K562 (cell line): ENCODE measurements around the gene ZDHHC1. TPM values are rescaled to one million over a fixed set of nuclear protein-coding genes. Genes with fewer than 3 reads are reported as not detected.

Experiments used
- ATAC-seq: fragments of 200-7000 bp; cut with Tn5 transposase; 3 replicates; pipeline ENCODE4 v1.9.1; 2020; ENCODE audit warnings: moderate library complexity
- BruUV-seq: library from RNA; stranded (reverse); fragments of 400-500 nt; replicated peaks from 2 replicates; lab custom pipeline; 2021; lab: Mats Ljungman, UMichigan
- CTCF ChIA-PET: fragments of 300-600 bp; formaldehyde crosslinking; extraction: SDS; loops from one replicate; lab custom pipeline; 2021; ENCODE audit warnings: low intra/inter-chr PET ratio; lab: Yijun Ruan, JAX
- POLR2A ChIA-PET: fragments of 300-600, 350-650 bp; sonication (Branson Sonifier 250); formaldehyde crosslinking; extraction: SDS; loops from one replicate; lab custom pipeline; 2021; ENCODE audit warnings: antibody characterized with exemption, inconsistent platforms; lab: Yijun Ruan, JAX
- DNase-seq, 4 experiments: peaks; one replicate each; pipeline versions ENCODE4 v3.0.0 to v3.0.0-alpha.2; 2011 to 2018; ENCODE audit warnings: low spot score in 3 of 4, mixed read lengths in 3 of 4; ENCODE audit errors: extremely low read depth in 1 of 4
- FAIRE-seq: peaks from 2 replicates; lab custom pipeline; 2011; peaks lifted over from hg19 to GRCh38; lab: Jason Lieb, UNC
- H2AFZ ChIP-seq: 2 replicates; pipeline ENCODE4 v1.6.0; 2011; ENCODE audit warnings: low read depth, low read length, control low read depth, inconsistent platforms
- H3K27ac ChIP-seq: fragments of 200-600 bp; 3 replicates; pipeline ENCODE4 v1.8.0; 2011; ENCODE audit warnings: low read depth, mild to moderate bottlenecking, control low read depth, inconsistent platforms, low read length, moderate library complexity, mixed read lengths; ENCODE audit errors: extremely low read depth
- H3K27me3 ChIP-seq, 2 experiments: fragments of 300-600 bp in 1 of 2; 2 replicates in 1 of 2; 3 replicates in 1 of 2; pipeline versions ENCODE4 v1.6.0 to v1.8.0; 2011; ENCODE audit warnings: inconsistent platforms in 2 of 2, low read length in 2 of 2, mild to moderate bottlenecking in 1 of 2, mixed read lengths in 1 of 2, moderate library complexity in 1 of 2; ENCODE audit not compliant: control insufficient read depth in 2 of 2, insufficient read depth in 2 of 2
- H3K36me3 ChIP-seq: fragments of 300-600 bp; 3 replicates; pipeline ENCODE4 v1.8.0; 2011; ENCODE audit warnings: mild to moderate bottlenecking, low read length, inconsistent platforms; ENCODE audit not compliant: control insufficient read depth, insufficient read depth
- H3K4me1 ChIP-seq, 2 experiments: fragments of 200-600 bp in 1 of 2; replicated peaks in 1 of 2; 2 replicates in 1 of 2; 3 replicates in 1 of 2; pipeline versions ENCODE4 v1.5.1 to v1.8.0; 2011; ENCODE audit warnings: inconsistent platforms in 2 of 2, low read length in 2 of 2, mild to moderate bottlenecking in 1 of 2, mixed read lengths in 1 of 2, moderate library complexity in 1 of 2; ENCODE audit not compliant: control insufficient read depth in 2 of 2, insufficient read depth in 2 of 2
- H3K4me2 ChIP-seq: 2 replicates; pipeline ENCODE4 v1.6.1; 2011; ENCODE audit warnings: low read length, control low read depth, inconsistent platforms, mixed read lengths; ENCODE audit not compliant: insufficient read depth
- H3K4me3 ChIP-seq: fragments of 200-600 bp; sonication (generic), shearing (Covaris generic); 2 replicates; pipeline ENCODE4 v1.5.1; 2016; ENCODE audit warnings: control low read depth, inconsistent platforms
- H3K79me2 ChIP-seq: fragments of 200-600 bp; 3 replicates; pipeline ENCODE4 v1.8.0; 2011; ENCODE audit warnings: low read length, inconsistent platforms; ENCODE audit not compliant: control insufficient read depth, insufficient read depth
- H3K9ac ChIP-seq, 2 experiments: 2 replicates each; pipeline versions ENCODE4 v1.6.0 to v1.6.1; 2011; ENCODE audit warnings: low read depth in 2 of 2, low read length in 2 of 2, control low read depth in 1 of 2, inconsistent platforms in 1 of 2, mild to moderate bottlenecking in 1 of 2, mixed read lengths in 1 of 2; ENCODE audit not compliant: insufficient read depth in 1 of 2
- H3K9me1 ChIP-seq: one replicate; pipeline ENCODE4 v1.6.0; 2011; ENCODE audit warnings: inconsistent platforms, mild to moderate bottlenecking, low read length, moderate library complexity; ENCODE audit not compliant: control insufficient read depth, insufficient read depth
- H3K9me3 ChIP-seq: replicated peaks from 2 replicates; pipeline ENCODE4 v1.5.1; 2011; ENCODE audit warnings: low read depth, low read length, inconsistent platforms; ENCODE audit not compliant: control insufficient read depth, insufficient read depth
- H4K20me1 ChIP-seq: replicated peaks from 2 replicates; pipeline ENCODE4 v1.6.1; 2011; ENCODE audit warnings: low read length, inconsistent platforms, mixed read lengths; ENCODE audit not compliant: control insufficient read depth, insufficient read depth
- BHLHE40 ChIP-seq: IDR thresholded peaks from 2 replicates; pipeline ENCODE4 v1.6.1; 2011; ENCODE audit warnings: low read length, improper control_type of control experiment
- C11orf30 ChIP-seq: fragments of 450-650 bp; IDR thresholded peaks from 2 replicates; pipeline ENCODE4 v1.6.1; 2016; ENCODE audit warnings: low read depth, mild to moderate bottlenecking
- CBFA2T3 ChIP-seq: fragments of 450-650 bp; IDR thresholded peaks from 2 replicates; pipeline ENCODE4 v1.6.1; 2017
- CREM ChIP-seq: IDR thresholded peaks from 2 replicates; pipeline ENCODE4 v1.6.1; 2014; ENCODE audit warnings: antibody characterized with exemption, low read depth
- FOS ChIP-seq: IDR thresholded peaks from 3 replicates; pipeline ENCODE4 v1.6.1; 2011; ENCODE audit not compliant: insufficient read length; ENCODE audit errors: extremely low read depth
- KAT2B ChIP-seq: IDR thresholded peaks from one replicate; pipeline ENCODE4 v1.6.1; 2012; ENCODE audit warnings: low read depth, mild to moderate bottlenecking, control low read depth, inconsistent platforms, low read length, moderate library complexity
- NFRKB ChIP-seq: fragments of 450-650 bp; IDR thresholded peaks from 2 replicates; pipeline ENCODE4 v1.6.1; 2016; ENCODE audit warnings: low read depth
- RBM15 ChIP-seq: fragments of 200-400 bp; formaldehyde crosslinking; IDR thresholded peaks from 2 replicates; pipeline ENCODE4 v1.6.1; 2018; ENCODE audit warnings: mild to moderate bottlenecking, low read length, moderate library complexity; ENCODE audit not compliant: insufficient read depth
- ZNF239 ChIP-seq: fragments of 250-450 bp; sonication (Bioruptor Pico); IDR thresholded peaks from 2 replicates; pipeline ENCODE4 v1.4.0; 2020; ENCODE audit warnings: mild to moderate bottlenecking
- ZNF347 ChIP-seq: fragments of 450-650 bp; formaldehyde crosslinking; IDR thresholded peaks from 2 replicates; pipeline ENCODE4 v1.4.0; 2020; ENCODE audit warnings: low read depth, mild to moderate bottlenecking, moderate library complexity
- WGBS: fragments of 100-300 bp; shearing (Covaris generic); methylation state at CpG from one replicate; pipeline ENCODE4 v1.1.6; 2016; ENCODE audit warnings: low coverage, mixed read lengths; ENCODE audit not compliant: insufficient coverage; ENCODE audit errors: missing lambda C conversion rate; 5-methylcytosine and 5-hydroxymethylcytosine counted together
- in situ Hi-C: fragments of 300-500 bp; cut with MboI; formaldehyde crosslinking; loops from 4 replicates; pipeline ENCODE4 v1.15.0; 2018; ENCODE audit warnings: inconsistent platforms, mixed read lengths
- intact Hi-C: fragments of 100-400 bp; cut with micrococcal nuclease; formaldehyde crosslinking; loops from 2 replicates; pipeline ENCODE4 v1.14.2; 2022
- polyA plus RNA-seq, 8 experiments: library from polyadenylated mRNA; depleted of rRNA in 4 of 8; stranded (reverse) in 5 of 8; unstranded in 3 of 8; fragments of >200 nt; fragmentation: Nextera tagmentation in 2 of 8; fragmentation: Illumina TruSeq in 1 of 8; extraction: Ambion mirVana in 2 of 8; extraction: Trizol in 1 of 8; gene quantifications; 2 replicates each; pipeline versions ENCODE4 v1.2.1 to v1.2.3, GENCODE V29; 2011 to 2014; ENCODE audit warnings: inconsistent platforms in 1 of 8, missing spikeins in 1 of 8
- total RNA-seq, 7 experiments: library from RNA; depleted of rRNA in 6 of 7; stranded (reverse); fragments of >200 nt in 6 of 7; fragmentation: Illumina TruSeq in 2 of 7; extraction: Trizol in 2 of 7; gene quantifications; 2 replicates each; pipeline versions ENCODE4 v1.2.1 to v1.2.3, GENCODE V29; 2011 to 2021; ENCODE audit warnings: low replicate concordance in 1 of 7
- TF ChIP-seq, protein P1 (sequence below): fragments of 250-450 bp; sonication (Bioruptor Pico); IDR thresholded peaks from 2 replicates; pipeline ENCODE4 v1.4.0; 2020; ENCODE audit warnings: mild to moderate bottlenecking
- TF ChIP-seq, protein P2 (sequence below), 2 experiments: fragments of 450-650 bp; conservative IDR thresholded peaks; 2 replicates each; pipeline ENCODE4 v1.6.1; 2017; ENCODE audit warnings: mild to moderate bottlenecking in 2 of 2, moderate library complexity in 2 of 2

ZDHHC1 gene
- total and polyA plus RNA-seq, 9 of the 15 experiments (the other 6 are each of a cell fraction or from before 2014, with no cell fraction given), result 0.06 to 0.77 (median 0.25) TPM; not detected in 4

DNA sequence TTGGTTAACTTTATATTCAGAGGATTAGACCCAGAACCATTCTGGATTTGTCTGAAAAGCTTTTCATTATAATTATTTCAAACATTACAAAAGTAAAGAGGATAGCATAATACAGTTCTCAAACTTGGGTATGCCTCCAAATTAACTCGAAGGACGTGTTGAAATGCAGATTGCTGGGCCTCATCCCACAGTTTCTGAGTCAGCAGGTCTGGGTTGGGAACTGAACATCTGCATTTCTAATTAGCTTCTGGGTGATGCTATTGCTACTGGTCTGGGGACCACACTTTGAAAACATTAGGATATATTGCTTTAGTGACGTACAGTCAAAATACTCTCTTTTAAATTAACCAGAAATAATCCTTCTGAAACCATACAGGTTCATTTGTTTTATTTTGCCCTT is 33.0 kb downstream of the ZDHHC1 start:
- Histone ChIP-seq H4K20me1 (no peaks in the 10 kb centered on the region; the same call in 1 of the 2 replicates), H3K36me3 (no peaks in the 10 kb centered on the region), H3K27me3 (peaks cover 23 to 51% of the 10 kb centered on the region in 2 experiments), H3K9me3 (no peaks in the 10 kb centered on the region), H3K4me1 (no peaks in the 10 kb centered on the region), H3K9ac (no peak overlapping the region), H3K4me3 (no peak overlapping the region), H3K4me2 (no peak overlapping the region), H2AFZ (no peak overlapping the region), H3K27ac (no peak overlapping the region), H3K79me2 (no peaks in the 10 kb centered on the region), H3K9me1 (no peaks in the 10 kb centered on the region)
- FAIRE-seq (no peak), ATAC-seq (no peak), DNase-seq (no peak)
- CTCF ChIA-PET, result interaction anchor here (0.6 to 0.8 kb wide), 2 partner anchors 32 to 123 kb away, joined by 3 to 4 read pairs; no protein-coding TSS in a partner anchor
- POLR2A ChIA-PET, result no interaction called here
- no peak for TF ChIP-seq FOS
- no peak for TF ChIP-seq RBM15
- 0 out of 2 replicates have a peak, but pooled peaks have one; percentile 8 for TF ChIP-seq C11orf30
- TF ChIP-seq CBFA2T3, result no peak
- no TSS peak for BruUV-seq
- intact Hi-C loops (no loop called here), in situ Hi-C loops (no loop called here)
- 2% methylated on average over 3 of the region's 3 CpGs for WGBS

- no peak for DNase-seq
- no peak for FAIRE-seq
- H2AFZ ChIP-seq, result no peak overlapping the region
- no peaks in the 10 kb centered on the region for H3K79me2 ChIP-seq
- no peak overlapping the region for H3K27ac ChIP-seq
- no peaks in the 10 kb centered on the region; the same call in 1 of the 2 replicates for H4K20me1 ChIP-seq
- H3K9ac ChIP-seq, result no peak overlapping the region
- no peak for ATAC-seq
- no peaks in the 10 kb centered on the region for H3K36me3 ChIP-seq
- no peak overlapping the region for H3K4me3 ChIP-seq
- WGBS, result 5% methylated on average over 1 of the region's 1 CpG
- intact Hi-C loops (no loop called here), in situ Hi-C loops (no loop called here)
- H3K9me3 ChIP-seq, result no peaks in the 10 kb centered on the region
- H3K4me2 ChIP-seq, result no peak overlapping the region
- POLR2A ChIA-PET, result interaction anchor here (0.8 to 0.9 kb wide), 2 partner anchors 8 to 29 kb away, joined by 3 read pairs; no protein-coding TSS in a partner anchor
- no peaks in the 10 kb centered on the region for H3K9me1 ChIP-seq
- H3K27me3 ChIP-seq, result peaks cover 16 to 25% of the 10 kb centered on the region in 2 experiments
- CTCF ChIA-PET, result no interaction called here
- no TSS peak for BruUV-seq
- H3K4me1 ChIP-seq, result no peaks in the 10 kb centered on the region
- TF ChIP-seq ZNF347 (CRISPR knock-in tag) (no peak), NFRKB (no peak), CREM (no peak), BHLHE40 (no peak), ZNF239 (no peak), KAT2B (no peak)
- TF ChIP-seq, protein P1, sequence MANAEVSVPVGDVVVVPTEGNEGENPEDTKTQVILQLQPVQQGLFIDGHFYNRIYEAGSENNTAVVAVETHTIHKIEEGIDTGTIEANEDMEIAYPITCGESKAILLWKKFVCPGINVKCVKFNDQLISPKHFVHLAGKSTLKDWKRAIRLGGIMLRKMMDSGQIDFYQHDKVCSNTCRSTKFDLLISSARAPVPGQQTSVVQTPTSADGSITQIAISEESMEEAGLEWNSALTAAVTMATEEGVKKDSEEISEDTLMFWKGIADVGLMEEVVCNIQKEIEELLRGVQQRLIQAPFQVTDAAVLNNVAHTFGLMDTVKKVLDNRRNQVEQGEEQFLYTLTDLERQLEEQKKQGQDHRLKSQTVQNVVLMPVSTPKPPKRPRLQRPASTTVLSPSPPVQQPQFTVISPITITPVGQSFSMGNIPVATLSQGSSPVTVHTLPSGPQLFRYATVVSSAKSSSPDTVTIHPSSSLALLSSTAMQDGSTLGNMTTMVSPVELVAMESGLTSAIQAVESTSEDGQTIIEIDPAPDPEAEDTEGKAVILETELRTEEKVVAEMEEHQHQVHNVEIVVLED, result no peak
- TF ChIP-seq, protein P2, sequence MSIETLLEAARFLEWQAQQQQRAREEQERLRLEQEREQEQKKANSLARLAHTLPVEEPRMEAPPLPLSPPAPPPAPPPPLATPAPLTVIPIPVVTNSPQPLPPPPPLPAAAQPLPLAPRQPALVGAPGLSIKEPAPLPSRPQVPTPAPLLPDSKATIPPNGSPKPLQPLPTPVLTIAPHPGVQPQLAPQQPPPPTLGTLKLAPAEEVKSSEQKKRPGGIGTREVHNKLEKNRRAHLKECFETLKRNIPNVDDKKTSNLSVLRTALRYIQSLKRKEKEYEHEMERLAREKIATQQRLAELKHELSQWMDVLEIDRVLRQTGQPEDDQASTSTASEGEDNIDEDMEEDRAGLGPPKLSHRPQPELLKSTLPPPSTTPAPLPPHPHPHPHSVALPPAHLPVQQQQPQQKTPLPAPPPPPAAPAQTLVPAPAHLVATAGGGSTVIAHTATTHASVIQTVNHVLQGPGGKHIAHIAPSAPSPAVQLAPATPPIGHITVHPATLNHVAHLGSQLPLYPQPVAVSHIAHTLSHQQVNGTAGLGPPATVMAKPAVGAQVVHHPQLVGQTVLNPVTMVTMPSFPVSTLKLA (conservative IDR thresholded peaks at IDR 0.05), result no peak
These were observed 37.6 kb downstream of the ZDHHC1 start for GRCh38 chr16:67378642-67379041.
